Stomach (tissue), 9 donors: Measurements from ENCODE around the gene CHCHD5. TPM values are rescaled to one million over a fixed set of nuclear protein-coding genes. Genes with fewer than 3 reads are reported as not detected.

Experiments used
- DNase-seq, 2 donors: peaks; one replicate each; pipeline versions ENCODE4 v3.0.0 to v3.0.0-alpha.2; 2013 to 2019
- H3K27ac ChIP-seq, 5 donors: fragments of 200-600 bp in 4 of 5; sonication (generic) in 4 of 5; one replicate each; pipeline ENCODE4 v1.5.1; 2013 to 2019; ENCODE audit warnings: mild to moderate bottlenecking in 1 of 5, moderate library complexity in 1 of 5
- H3K27me3 ChIP-seq, 3 donors: fragments of 200-600 bp; sonication (generic); one replicate each; pipeline ENCODE4 v1.5.1; 2017 to 2019; ENCODE audit warnings: mixed run types in 1 of 3
- H3K36me3 ChIP-seq, 4 donors: fragments of 200-600 bp; sonication (generic); 1 replicate in 3 of 4; 2 replicates in 1 of 4; pipeline ENCODE4 v1.5.1; 2016 to 2019
- H3K4me1 ChIP-seq, 4 donors: fragments of 200-600 bp; sonication (generic); one replicate each; pipeline ENCODE4 v1.5.1; 2016 to 2019
- H3K4me3 ChIP-seq, 4 donors: fragments of 200-600 bp; sonication (generic) in 3 of 4; one replicate each; pipeline ENCODE4 v1.5.1; 2016 to 2019; ENCODE audit warnings: mild to moderate bottlenecking in 1 of 4
- H3K9me3 ChIP-seq, 4 donors: fragments of 200-600 bp; sonication (generic); one replicate each; pipeline ENCODE4 v1.5.1; 2016 to 2019
- CTCF ChIP-seq, 7 experiments: fragments of 450-650 bp in 4 of 7; fragments of 200-600 bp in 3 of 7; sonication (generic) in 3 of 7; IDR thresholded peaks; one replicate each; pipeline ENCODE4 v1.5.1; 2016 to 2019; ENCODE audit warnings: antibody characterized with exemption in 7 of 7, control low read depth in 2 of 7, mild to moderate bottlenecking in 1 of 7
- EP300 ChIP-seq: sonication (generic); formaldehyde crosslinking; IDR thresholded peaks from one replicate; pipeline ENCODE4 v1.6.1; 2017; ENCODE audit warnings: antibody characterized with exemption
- POLR2A ChIP-seq, 4 donors: fragments of 450-650 bp; IDR thresholded peaks; one replicate each; pipeline ENCODE4 v1.6.1; 2016; ENCODE audit warnings: antibody characterized with exemption in 4 of 4, control low read depth in 2 of 4, mild to moderate bottlenecking in 1 of 4, moderate library complexity in 1 of 4
- POLR2AphosphoS5 ChIP-seq, 3 donors: sonication (generic); formaldehyde crosslinking; IDR thresholded peaks; one replicate each; pipeline ENCODE4 v1.6.1; 2016; ENCODE audit warnings: antibody characterized with exemption in 3 of 3
- WGBS, 5 donors: extraction: QIAGEN DNeasy Blood & Tissue Kit in 3 of 5; methylation state at CpG; one replicate each; pipeline versions ENCODE4 v1.1.5 to v1.1.7; 2013 to 2018; 5-methylcytosine and 5-hydroxymethylcytosine counted together
- intact Hi-C: fragments of 100-400 bp; cut with DNase I; formaldehyde crosslinking; loops from one replicate; pipeline ENCODE4 v1.15.1; 2023; ENCODE audit warnings: low total_unique reads
- polyA plus RNA-seq, 3 donors: library from polyadenylated mRNA; stranded (reverse); fragments of 200-250 nt; gene quantifications; one replicate each; pipeline ENCODE4 v1.2.3, GENCODE V29; 2013
- total RNA-seq, 5 donors: library from RNA; depleted of rRNA; stranded (reverse); fragments of >200 nt; gene quantifications; one replicate each; pipeline versions ENCODE4 v1.1.0 to v1.2.3, GENCODE V29; 2014 to 2016
- donor health status: healthy with polysubstance abuse.
- donor health status: Bipolar disorder and iron deficiency.
- donor health status: healthy.

The CHCHD5 gene
- total and polyA plus RNA-seq, 8 donors, result 9.5 to 111 (median 45.9) TPM

DNA sequence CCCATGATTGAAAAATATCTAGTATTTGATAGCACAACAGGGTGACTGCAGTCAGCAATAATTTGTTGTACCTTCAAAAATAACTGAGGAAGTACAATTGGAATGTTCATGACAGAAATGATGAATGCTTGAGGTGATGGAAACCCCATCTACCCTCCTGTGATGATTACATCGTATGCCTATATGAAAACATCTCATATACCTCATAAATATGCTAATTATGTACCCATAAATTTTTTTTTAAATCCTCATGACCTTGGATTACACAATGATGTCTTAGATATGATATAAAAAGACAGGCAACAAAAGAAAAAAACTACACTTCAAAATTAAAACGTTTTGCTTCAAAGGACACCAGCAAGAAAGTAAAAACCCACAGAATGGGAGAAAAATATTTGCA lies 43.5 kb upstream of the CHCHD5 start:
- Histone ChIP-seq H3K4me1 (peaks cover 8 to 32% (median 23%) of the 10 kb centered on the region in 4 donors), H3K27me3 (no peaks in the 10 kb centered on the region), H3K27ac (peak overlapping the region in 3 of 5 donors; percentile 86 to 90 (median 89)), H3K36me3 (peaks cover 0 to 6% (median 2%) of the 10 kb centered on the region in 4 donors), H3K9me3 (no peaks in the 10 kb centered on the region), H3K4me3 (peak overlapping the region in 1 of 4 donors; percentile 86)
- TF ChIP-seq EP300 (no peak), POLR2A (IDR thresholded peaks at IDR 0.05) (no peak), CTCF (IDR thresholded peaks at IDR 0.05) (no peak), POLR2AphosphoS5 (IDR thresholded peaks at IDR 0.05) (no peak)
- no peak for DNase-seq
- intact Hi-C loops, result loop anchor here (10.0 kb wide), 1 partner anchor 56 kb away; the partner anchor contains the start of gene TTL
- 34 to 53% (median 46%) methylated on average over 2 of the region's 2 CpGs for WGBS, 5 donors

GRCh38 chr2:112541315-112542122 lies 42.9 kb upstream of the CHCHD5 start:
- no peaks in the 10 kb centered on the region for H3K9me3 ChIP-seq
- TF ChIP-seq POLR2A (IDR thresholded peaks at IDR 0.05) (no peak), POLR2AphosphoS5 (IDR thresholded peaks at IDR 0.05) (peak in 1 of 3 donors; percentile 42)
- peak overlapping the region; percentile 77 to 97 (median 89) for H3K4me3 ChIP-seq
- peak overlapping the region; percentile 83 to 90 (median 89) for H3K27ac ChIP-seq
- intact Hi-C loops, result loop anchor here (10.0 kb wide), 1 partner anchor 57 kb away; the partner anchor contains the start of gene TTL
- peaks cover 8 to 32% (median 23%) of the 10 kb centered on the region in 4 donors for H3K4me1 ChIP-seq
- peak in 1 of 2 donors; percentile 90 for DNase-seq
- 18 to 20% (median 19%) methylated on average over 34 of the region's 34 CpGs for WGBS, 5 donors
- no peaks in the 10 kb centered on the region for H3K27me3 ChIP-seq
- peaks cover 0 to 10% (median 4%) of the 10 kb centered on the region in 4 donors for H3K36me3 ChIP-seq

- H3K9me3 ChIP-seq, result no peaks in the 10 kb centered on the region
- peak; percentile 85 to 96 for DNase-seq
- peaks cover 8 to 32% (median 23%) of the 10 kb centered on the region in 4 donors for H3K4me1 ChIP-seq
- intact Hi-C loops, result loop anchor here (10.0 kb wide), 1 partner anchor 58 kb away; the partner anchor contains the start of gene TTL
- no peaks in the 10 kb centered on the region for H3K27me3 ChIP-seq
- peaks cover 0 to 16% (median 10%) of the 10 kb centered on the region in 4 donors for H3K36me3 ChIP-seq
- TF ChIP-seq CTCF (IDR thresholded peaks at IDR 0.05) (no peak), POLR2AphosphoS5 (IDR thresholded peaks at IDR 0.05) (peak; percentile 21 to 77 (median 38))
- H3K4me3 ChIP-seq, result peak within 1 kb of the TSS; percentile 77 to 97 (median 89)
- 0 to 1% (median 0%) methylated on average over 49 to 67 of the region's 67 CpGs for WGBS, 5 donors
- peak within 1 kb of the TSS; percentile 83 to 90 (median 89) for H3K27ac ChIP-seq
Measured at GRCh38 chr2:112542123-112542983, 42.1 kb upstream of the CHCHD5 start, which contains the start of gene POLR1B. POLR1B (plus strand) TSS chr2:112542465; CDS start chr2:112542495, 30 bp downstream.

DNA sequence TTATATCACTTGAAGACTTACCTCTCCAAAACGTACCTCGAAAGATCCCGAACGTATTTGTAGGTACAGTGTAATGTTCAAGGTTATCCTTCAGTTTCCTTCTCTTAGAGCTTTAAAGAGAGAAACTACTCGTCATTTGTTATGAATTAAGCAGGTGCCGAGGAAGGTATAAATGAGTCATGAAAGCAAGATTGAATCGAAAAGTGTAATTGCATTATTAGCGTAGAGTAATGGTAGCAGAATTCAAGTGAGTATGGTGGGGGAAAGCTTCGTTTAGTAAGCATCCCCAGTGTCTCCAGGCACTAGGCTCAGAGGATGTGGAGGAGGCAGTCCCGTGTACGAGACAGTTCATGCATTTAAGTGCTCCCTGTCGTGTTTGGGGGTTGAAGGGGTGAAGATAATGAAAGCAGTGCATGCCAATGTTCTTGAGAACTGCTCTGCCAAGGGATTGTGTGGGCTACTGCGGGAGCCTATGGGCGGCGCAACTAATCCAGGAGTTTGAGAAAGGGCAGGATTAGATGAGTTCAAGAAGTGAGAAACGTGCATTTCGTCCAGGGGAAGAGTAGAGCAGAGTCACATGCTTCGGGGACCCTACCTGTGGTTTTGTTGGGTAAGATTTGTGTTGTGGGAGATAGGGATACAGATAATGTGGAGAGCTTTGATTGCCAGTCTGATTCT lies 41.3 kb upstream of the CHCHD5 start:
- TF ChIP-seq POLR2A (IDR thresholded peaks at IDR 0.05), result no peak
- no peak for TF ChIP-seq EP300
- no peak for TF ChIP-seq CTCF (IDR thresholded peaks at IDR 0.05)
- no peak for TF ChIP-seq POLR2AphosphoS5 (IDR thresholded peaks at IDR 0.05)
- intact Hi-C loops, result loop anchor here (10.0 kb wide), 1 partner anchor 58 kb away; the partner anchor contains the start of gene TTL
- H3K9me3 ChIP-seq, result no peaks in the 10 kb centered on the region

More for the DNA sequence above, 41.3 kb upstream of the CHCHD5 start:
- Histone ChIP-seq H3K4me1 (peaks cover 8 to 32% (median 23%) of the 10 kb centered on the region in 4 donors), H3K27me3 (no peaks in the 10 kb centered on the region), H3K4me3 (peak overlapping the region; percentile 77 to 97 (median 89)), H3K36me3 (peaks cover 8 to 23% (median 18%) of the 10 kb centered on the region in 4 donors), H3K27ac (peak overlapping the region in 3 of 5 donors; percentile 86 to 90 (median 89))
- 2 to 4% (median 4%) methylated on average over 18 of the region's 18 CpGs for WGBS, 5 donors
- peak in 1 of 2 donors; percentile 30 for DNase-seq
